ENCODE results near the gene PHLDB2. TPM values are rescaled to one million over a fixed set of nuclear protein-coding genes. Genes with fewer than 3 reads are reported as not detected.

Gene PHLDB2
- total RNA-seq, 4 donors from 2014 or later: 12.9 to 34.7 (median 27.1) TPM

GRCh38 chr3:111949712-111950111 is 90.6 kb downstream of the PHLDB2 start:
- Histone ChIP-seq H3K4me3 (replicated peaks in 1 of 3) (no peak overlapping the region), H3K9me3 (no peaks in the 10 kb centered on the region), H3K36me3 (no peaks in the 10 kb centered on the region), H3K27ac (no peak overlapping the region), H3K27me3 (no peaks in the 10 kb centered on the region), H3K4me1 (peaks cover 0 to 3% of the 10 kb centered on the region in 2 donors)
- TF ChIP-seq POLR2A (IDR thresholded peaks at IDR 0.05): no peak
- TF ChIP-seq CTCF (IDR thresholded peaks at IDR 0.05): no peak
- no peak for DNase-seq
- intact Hi-C loops (cut with DNase I): no loop called here
- WGBS, 2 donors: 63% methylated on average over 3 of the region's 3 CpGs

- Histone ChIP-seq H3K4me3 (replicated peaks in 1 of 3) (no peak overlapping the region), H3K27me3 (no peaks in the 10 kb centered on the region), H3K9me3 (no peaks in the 10 kb centered on the region), H3K36me3 (no peaks in the 10 kb centered on the region), H3K4me1 (peaks cover 0 to 3% of the 10 kb centered on the region in 2 donors), H3K27ac (no peak overlapping the region)
- intact Hi-C loops (cut with DNase I): no loop called here
- no peak for DNase-seq
- TF ChIP-seq CTCF (IDR thresholded peaks at IDR 0.05) (no peak), POLR2A (IDR thresholded peaks at IDR 0.05) (no peak)
- 90 to 94% methylated on average over 2 of the region's 2 CpGs for WGBS, 2 donors
Measured at GRCh38 chr3:111951032-111951431, 92.0 kb downstream of the PHLDB2 start.

GRCh38 chr3:111952086-111952485 is 93.0 kb downstream of the PHLDB2 start:
- Histone ChIP-seq H3K27ac (no peak overlapping the region), H3K36me3 (no peaks in the 10 kb centered on the region), H3K4me3 (replicated peaks in 1 of 3) (no peak overlapping the region), H3K27me3 (no peaks in the 10 kb centered on the region), H3K9me3 (no peaks in the 10 kb centered on the region), H3K4me1 (peaks cover 0 to 3% of the 10 kb centered on the region in 2 donors)
- TF ChIP-seq CTCF (IDR thresholded peaks at IDR 0.05) (no peak), POLR2A (IDR thresholded peaks at IDR 0.05) (no peak)
- intact Hi-C loops (cut with DNase I): no loop called here
- WGBS, 2 donors: 94 to 97% methylated on average over 5 of the region's 5 CpGs
- DNase-seq: no peak

GRCh38 chr3:111952866-111953450 is 93.9 kb downstream of the PHLDB2 start:
- no peaks in the 10 kb centered on the region for H3K27me3 ChIP-seq
- WGBS, 2 donors: 86 to 92% methylated on average over 6 of the region's 6 CpGs
- H3K4me1 ChIP-seq: peaks cover 3% of the 10 kb centered on the region in 2 donors
- H3K9me3 ChIP-seq: no peaks in the 10 kb centered on the region
- DNase-seq: no peak
- no peak overlapping the region for H3K27ac ChIP-seq
- H3K4me3 ChIP-seq (replicated peaks in 1 of 3): no peak overlapping the region
- H3K36me3 ChIP-seq: no peaks in the 10 kb centered on the region
- TF ChIP-seq CTCF (IDR thresholded peaks at IDR 0.05): no peak
- TF ChIP-seq POLR2A (IDR thresholded peaks at IDR 0.05): no peak
- intact Hi-C loops (cut with DNase I): no loop called here

- 51 to 67% methylated on average over 6 of the region's 6 CpGs for WGBS, 2 donors
- intact Hi-C loops (cut with DNase I): no loop called here
- TF ChIP-seq POLR2A (IDR thresholded peaks at IDR 0.05) (no peak), CTCF (IDR thresholded peaks at IDR 0.05) (no peak)
- Histone ChIP-seq H3K4me1 (peaks cover 3% of the 10 kb centered on the region in 2 donors), H3K27me3 (no peaks in the 10 kb centered on the region), H3K9me3 (no peaks in the 10 kb centered on the region), H3K27ac (no peak overlapping the region), H3K36me3 (no peaks in the 10 kb centered on the region), H3K4me3 (replicated peaks in 1 of 3) (no peak overlapping the region)
- no peak for DNase-seq
Measured at GRCh38 chr3:111954228-111954990, 95.3 kb downstream of the PHLDB2 start.
